Mammary epithelial cell (primary cell): Measurements from ENCODE around the gene AP2A2.
"Not testable (repeated sequence)": the region's sequence is repeated elsewhere in the genome, so short reads cannot be mapped to it uniquely, and the experiment has no call there.

Source experiments
- EZH2 ChIP-seq: IDR thresholded peaks from 2 replicates; pipeline ENCODE4 v1.6.1; 2012; ENCODE audit warnings: low read length, inconsistent platforms, borderline replicate concordance
- TF ChIP-seq, protein P1 (sequence below), 2 donors: IDR thresholded peaks in 1 of 2; conservative IDR thresholded peaks in 1 of 2; 2 replicates each; pipeline ENCODE4 v1.5.1; 2011 to 2012; ENCODE audit warnings: inconsistent platforms in 2 of 2, low read length in 2 of 2, mild to moderate bottlenecking in 2 of 2, control low read depth in 1 of 2, low read depth in 1 of 2; ENCODE audit not compliant: insufficient read depth in 1 of 2; ENCODE audit errors: extremely low read depth in 1 of 2

- TF ChIP-seq, protein P1, sequence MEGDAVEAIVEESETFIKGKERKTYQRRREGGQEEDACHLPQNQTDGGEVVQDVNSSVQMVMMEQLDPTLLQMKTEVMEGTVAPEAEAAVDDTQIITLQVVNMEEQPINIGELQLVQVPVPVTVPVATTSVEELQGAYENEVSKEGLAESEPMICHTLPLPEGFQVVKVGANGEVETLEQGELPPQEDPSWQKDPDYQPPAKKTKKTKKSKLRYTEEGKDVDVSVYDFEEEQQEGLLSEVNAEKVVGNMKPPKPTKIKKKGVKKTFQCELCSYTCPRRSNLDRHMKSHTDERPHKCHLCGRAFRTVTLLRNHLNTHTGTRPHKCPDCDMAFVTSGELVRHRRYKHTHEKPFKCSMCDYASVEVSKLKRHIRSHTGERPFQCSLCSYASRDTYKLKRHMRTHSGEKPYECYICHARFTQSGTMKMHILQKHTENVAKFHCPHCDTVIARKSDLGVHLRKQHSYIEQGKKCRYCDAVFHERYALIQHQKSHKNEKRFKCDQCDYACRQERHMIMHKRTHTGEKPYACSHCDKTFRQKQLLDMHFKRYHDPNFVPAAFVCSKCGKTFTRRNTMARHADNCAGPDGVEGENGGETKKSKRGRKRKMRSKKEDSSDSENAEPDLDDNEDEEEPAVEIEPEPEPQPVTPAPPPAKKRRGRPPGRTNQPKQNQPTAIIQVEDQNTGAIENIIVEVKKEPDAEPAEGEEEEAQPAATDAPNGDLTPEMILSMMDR (conservative IDR thresholded peaks at IDR 0.05 in 1 of 2, IDR thresholded peaks at IDR 0.05 in 1 of 2; ENCODE audit: extremely low read depth in 1 of 2, insufficient read depth in 1 of 2, low read depth in 1 of 2, low read length in 2 of 2): not testable (repeated sequence)
- not testable (repeated sequence) for TF ChIP-seq EZH2
These were observed 49.7 kb downstream of the AP2A2 start for GRCh38 chr11:975376-975775.
